ENCODE data around the gene SLC2A10. TPM values are rescaled to one million over a fixed set of nuclear protein-coding genes. Genes with fewer than 3 reads are reported as not detected.

SLC2A10 gene
- total and polyA plus RNA-seq, 7 donors = 0.40 to 1.7 (median 1.0) TPM

DNA sequence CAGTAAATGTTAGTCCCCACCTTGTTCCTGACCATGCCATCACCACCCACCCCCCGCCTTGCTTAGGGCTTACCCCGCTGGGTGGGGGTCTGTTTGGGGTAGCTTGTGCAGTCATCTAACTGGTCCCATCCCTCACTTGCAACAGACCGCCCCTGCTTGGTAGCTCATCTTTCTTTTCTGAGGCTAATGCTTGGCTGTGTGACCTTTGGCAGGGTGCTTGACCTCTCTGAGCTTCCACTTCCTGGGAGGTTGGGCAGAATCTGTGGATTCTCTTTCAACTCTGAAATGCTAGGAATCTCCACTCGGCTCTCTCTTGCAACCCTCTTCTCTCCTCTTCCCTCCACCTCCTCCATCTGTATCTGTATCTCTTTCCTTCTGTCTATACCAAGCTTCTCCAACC is 70.4 kb downstream of the SLC2A10 start:
- DNase-seq (no peak), ATAC-seq (no peak)
- TF ChIP-seq, protein P1, sequence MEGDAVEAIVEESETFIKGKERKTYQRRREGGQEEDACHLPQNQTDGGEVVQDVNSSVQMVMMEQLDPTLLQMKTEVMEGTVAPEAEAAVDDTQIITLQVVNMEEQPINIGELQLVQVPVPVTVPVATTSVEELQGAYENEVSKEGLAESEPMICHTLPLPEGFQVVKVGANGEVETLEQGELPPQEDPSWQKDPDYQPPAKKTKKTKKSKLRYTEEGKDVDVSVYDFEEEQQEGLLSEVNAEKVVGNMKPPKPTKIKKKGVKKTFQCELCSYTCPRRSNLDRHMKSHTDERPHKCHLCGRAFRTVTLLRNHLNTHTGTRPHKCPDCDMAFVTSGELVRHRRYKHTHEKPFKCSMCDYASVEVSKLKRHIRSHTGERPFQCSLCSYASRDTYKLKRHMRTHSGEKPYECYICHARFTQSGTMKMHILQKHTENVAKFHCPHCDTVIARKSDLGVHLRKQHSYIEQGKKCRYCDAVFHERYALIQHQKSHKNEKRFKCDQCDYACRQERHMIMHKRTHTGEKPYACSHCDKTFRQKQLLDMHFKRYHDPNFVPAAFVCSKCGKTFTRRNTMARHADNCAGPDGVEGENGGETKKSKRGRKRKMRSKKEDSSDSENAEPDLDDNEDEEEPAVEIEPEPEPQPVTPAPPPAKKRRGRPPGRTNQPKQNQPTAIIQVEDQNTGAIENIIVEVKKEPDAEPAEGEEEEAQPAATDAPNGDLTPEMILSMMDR (IDR thresholded peaks at IDR 0.05) = no peak
- Histone ChIP-seq H3K36me3 (ENCODE audit: insufficient read depth in 1 of 2, low read depth in 1 of 2) (no peaks in the 10 kb centered on the region), H3K27ac (no peak overlapping the region), H3K4me3 (no peak overlapping the region), H3K27me3 (ENCODE audit: insufficient read depth in 3 of 3, low read length in 2 of 3) (peaks cover 0 to 3% (median 0%) of the 10 kb centered on the region in 3 donors), H3K9me3 (no peaks in the 10 kb centered on the region), H3K4me1 (no peaks in the 10 kb centered on the region)
- WGBS, 3 donors = 67 to 78% (median 72%) methylated on average over 4 of the region's 4 CpGs
- intact Hi-C loops (cut with DNase I) = no loop called here

DNA sequence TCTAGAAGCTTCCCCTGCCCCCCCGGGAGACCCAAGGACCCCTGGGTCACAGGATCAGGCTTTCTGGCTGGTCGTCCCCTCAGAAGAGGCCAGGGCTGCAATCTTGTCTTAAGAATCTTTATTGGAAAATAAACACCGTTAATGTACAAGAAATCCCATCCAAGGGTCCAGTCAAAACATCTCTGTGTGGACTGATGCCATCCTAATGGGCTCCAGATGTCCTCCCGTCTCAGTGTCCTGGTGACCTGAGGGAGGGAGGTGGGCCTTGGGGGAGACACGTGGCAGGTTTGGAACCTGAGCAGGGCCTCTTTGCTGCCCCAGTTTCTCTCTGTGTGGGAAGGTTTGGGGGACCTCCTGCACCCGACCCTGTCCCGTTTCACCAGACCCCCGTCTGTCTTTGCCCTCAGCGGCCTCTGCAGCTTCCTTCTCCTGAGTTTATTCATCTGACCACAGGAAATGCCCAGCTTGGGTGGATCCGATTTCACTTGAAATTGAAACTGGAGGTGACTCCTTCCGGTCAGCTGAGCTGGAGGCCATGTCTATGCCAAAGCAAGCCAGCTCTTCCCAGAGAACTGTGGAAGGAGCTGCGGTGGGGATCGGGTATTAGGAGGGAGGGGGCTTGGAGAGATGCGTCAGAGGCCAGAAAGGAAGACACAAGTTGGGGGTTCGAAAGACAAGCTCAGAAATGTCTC is 75.1 kb downstream of the SLC2A10 start:
- H3K27me3 ChIP-seq (ENCODE audit: insufficient read depth in 3 of 3, low read length in 2 of 3) = peaks cover 0 to 6% (median 0%) of the 10 kb centered on the region in 3 donors
- no peak overlapping the region for H3K27ac ChIP-seq
- ATAC-seq = no peak
- H3K4me1 ChIP-seq = no peaks in the 10 kb centered on the region
- no peak for DNase-seq
- WGBS, 3 donors = 45 to 52% (median 49%) methylated on average over 15 of the region's 15 CpGs
- intact Hi-C loops (cut with DNase I) = no loop called here
- TF ChIP-seq, protein P1 (IDR thresholded peaks at IDR 0.05) = no peak
- no peaks in the 10 kb centered on the region for H3K36me3 ChIP-seq (ENCODE audit: insufficient read depth in 1 of 2, low read depth in 1 of 2)
- no peaks in the 10 kb centered on the region for H3K9me3 ChIP-seq
- H3K4me3 ChIP-seq = no peak overlapping the region

Other genes starting within 250 kb of the SLC2A10 start
- 1 to 10 TPM in 1 of 4 donors, under 1 TPM in 3; 0.27 to 1.0 (median 0.32) TPM for gene ZNF334, start 196.1 kb upstream of the SLC2A10 start, total RNA-seq
- gene ZNF334, start 196.1 kb upstream of the SLC2A10 start, polyA plus RNA-seq = under 1 TPM; 0.10 to 0.69 (median 0.27) TPM
- not detected for gene OCSTAMP, start 159.0 kb upstream of the SLC2A10 start, total RNA-seq
- not detected for gene OCSTAMP, start 159.0 kb upstream of the SLC2A10 start, polyA plus RNA-seq
- gene SLC13A3, start 58.2 kb upstream of the SLC2A10 start, total RNA-seq = under 1 TPM; 0.13 to 0.38 (median 0.23) TPM
- under 1 TPM; 0.04 to 0.32 (median 0.06) TPM for gene SLC13A3, start 58.2 kb upstream of the SLC2A10 start, polyA plus RNA-seq
- gene TP53RK, start 20.2 kb upstream of the SLC2A10 start, total RNA-seq = 10 to 100 TPM in 2 of 4 donors, 1 to 10 TPM in 2; 5.8 to 10.7 (median 9.6) TPM
- gene TP53RK, start 20.2 kb upstream of the SLC2A10 start, polyA plus RNA-seq = 10 to 100 TPM in 1 of 3 donors, 1 to 10 TPM in 2; 7.0 to 12.9 (median 9.3) TPM
- gene EYA2, start 185.2 kb downstream of the SLC2A10 start, total RNA-seq = 1 to 10 TPM; 1.6 to 4.0 (median 2.8) TPM
- 1 to 10 TPM in 2 of 3 donors, under 1 TPM in 1; 0.72 to 3.0 (median 1.1) TPM for gene EYA2, start 185.2 kb downstream of the SLC2A10 start, polyA plus RNA-seq